A549 (cell line): Measurements from ENCODE around the gene VSTM4. TPM values are rescaled to one million over a fixed set of nuclear protein-coding genes. Genes with fewer than 3 reads are reported as not detected.

Experiments used
- ATAC-seq, 2 experiments: fragments of 200-7000 bp in 1 of 2; fragments of >200 bp in 1 of 2; cut with Nextera tagmentation in 1 of 2; cut with Tn5 transposase in 1 of 2; 3 replicates each; pipeline versions ENCODE4 v1.8.0 to v1.9.1; 2018 to 2020; ENCODE audit warnings: mild to moderate bottlenecking in 1 of 2, moderate library complexity in 1 of 2
- CTCF ChIA-PET: fragments of 300-600 bp; sonication (Branson Sonifier 250); formaldehyde crosslinking; extraction: SDS; loops from one replicate; lab custom pipeline; 2021; ENCODE audit warnings: antibody characterized with exemption, inconsistent platforms; lab: Yijun Ruan, JAX
- POLR2A ChIA-PET: fragments of 350-600 bp; formaldehyde crosslinking; extraction: SDS; loops from one replicate; lab custom pipeline; 2021; ENCODE audit warnings: antibody characterized with exemption, inconsistent platforms; lab: Yijun Ruan, JAX
- DNase-seq, 2 experiments: peaks; one replicate each; pipeline versions ENCODE4 v3.0.0 to v3.0.0-alpha.2; 2011 to 2016; ENCODE audit warnings: low read depth in 1 of 2, low spot score in 1 of 2
- FAIRE-seq: peaks from 2 replicates; lab custom pipeline; 2011; peaks lifted over from hg19 to GRCh38; lab: Jason Lieb, UNC
- H3K27ac ChIP-seq, 2 experiments: fragments of >200 bp; sonication (Bioruptor Twin); formaldehyde crosslinking; 3 replicates each; pipeline ENCODE4 v1.5.1; 2016 to 2017
- H3K4me1 ChIP-seq: fragments of >200 bp; sonication (Bioruptor Twin); formaldehyde crosslinking; 3 replicates; pipeline ENCODE4 v1.6.1; 2016
- H3K4me2 ChIP-seq: fragments of >200 bp; sonication (Bioruptor Twin); formaldehyde crosslinking; 3 replicates; pipeline ENCODE4 v1.6.1; 2016
- H3K4me3 ChIP-seq: fragments of >200 bp; sonication (Bioruptor Twin); formaldehyde crosslinking; 3 replicates; pipeline ENCODE4 v1.5.1; 2016
- H3K9me3 ChIP-seq: fragments of >200 bp; sonication (Bioruptor Twin); formaldehyde crosslinking; 3 replicates; pipeline ENCODE4 v1.6.1; 2016
- CHD4 ChIP-seq: fragments of 200-600 bp; sonication (generic); IDR thresholded peaks from 2 replicates; pipeline ENCODE4 v1.6.1; 2016; ENCODE audit warnings: antibody characterized with exemption, mild to moderate bottlenecking, borderline replicate concordance
- EHF ChIP-seq: fragments of 250-450 bp; sonication (Bioruptor Pico); IDR thresholded peaks from 2 replicates; pipeline ENCODE4 v1.5.0; 2020; ENCODE audit warnings: mild to moderate bottlenecking
- JUNB ChIP-seq: fragments of >200 bp; sonication (Bioruptor Twin); formaldehyde crosslinking; IDR thresholded peaks from 2 replicates; pipeline ENCODE4 v1.6.1; 2016
- MYC ChIP-seq: IDR thresholded peaks from 2 replicates; pipeline ENCODE4 v1.6.1; 2012; ENCODE audit warnings: mild to moderate bottlenecking, inconsistent platforms, low read length, improper control_type of control experiment, borderline replicate concordance
- NFE2L2 ChIP-seq: fragments of 150-350 bp; conservative IDR thresholded peaks from 2 replicates; pipeline ENCODE4 v1.6.1; 2014; ENCODE audit warnings: low read length
- NR3C1 ChIP-seq: fragments of >200 bp; sonication (Bioruptor Twin); formaldehyde crosslinking; IDR thresholded peaks from 3 replicates; pipeline ENCODE4 v1.6.1; 2017
- POLR2AphosphoS2 ChIP-seq: conservative IDR thresholded peaks from 2 replicates; pipeline ENCODE4 v1.6.1; 2012; ENCODE audit warnings: low read length, improper control_type of control experiment, inconsistent platforms
- RNF2 ChIP-seq: fragments of 200-600 bp; sonication (generic); IDR thresholded peaks from 2 replicates; pipeline ENCODE4 v1.6.1; 2016; ENCODE audit warnings: low read depth, mild to moderate bottlenecking, antibody characterized with exemption, moderate library complexity, borderline replicate concordance
- SMC3 ChIP-seq: fragments of >200 bp; sonication (Bioruptor Twin); formaldehyde crosslinking; IDR thresholded peaks from 3 replicates; pipeline ENCODE4 v1.6.1; 2018; ENCODE audit warnings: inconsistent platforms
- SREBF2 ChIP-seq: fragments of 450-650 bp; IDR thresholded peaks from 2 replicates; pipeline ENCODE4 v1.6.1; 2014; ENCODE audit warnings: mild to moderate bottlenecking, moderate library complexity
- ZNF302 ChIP-seq: fragments of 250-450 bp; sonication (Bioruptor Pico); IDR thresholded peaks from 2 replicates; pipeline ENCODE4 v1.9.0; 2021; ENCODE audit warnings: inconsistent platforms, mild to moderate bottlenecking, moderate library complexity
- WGBS: methylation state at CpG from one replicate; pipeline ENCODE4 v1.1.6; 2017; ENCODE audit errors: missing lambda C conversion rate; 5-methylcytosine and 5-hydroxymethylcytosine counted together
- polyA plus RNA-seq, 4 experiments: library from polyadenylated mRNA; depleted of rRNA in 3 of 4; stranded (reverse); fragments of >200 nt; fragmentation: RNase III in 1 of 4; extraction: RNeasy Plus Mini Kit Qiagen cat#74134 plus additional on column Dnase treatment in 1 of 4; gene quantifications; 2 replicates in 3 of 4; 3 replicates in 1 of 4; pipeline ENCODE4 v1.2.3, GENCODE V29; 2011 to 2017
- TF ChIP-seq, protein P1 (sequence below): fragments of 250-450 bp; sonication (Bioruptor Pico); IDR thresholded peaks from 2 replicates; pipeline ENCODE4 v1.5.0; 2021; ENCODE audit warnings: mild to moderate bottlenecking, moderate library complexity, borderline replicate concordance
- TF ChIP-seq, protein P2 (sequence below): fragments of >200 bp; sonication (Bioruptor Twin); formaldehyde crosslinking; IDR thresholded peaks from 3 replicates; pipeline ENCODE4 v1.6.1; 2016

VSTM4 gene
- polyA plus RNA-seq, 2 of the 4 experiments (the other 2 are of a cell fraction): 0.18 to 0.53 TPM

DNA sequence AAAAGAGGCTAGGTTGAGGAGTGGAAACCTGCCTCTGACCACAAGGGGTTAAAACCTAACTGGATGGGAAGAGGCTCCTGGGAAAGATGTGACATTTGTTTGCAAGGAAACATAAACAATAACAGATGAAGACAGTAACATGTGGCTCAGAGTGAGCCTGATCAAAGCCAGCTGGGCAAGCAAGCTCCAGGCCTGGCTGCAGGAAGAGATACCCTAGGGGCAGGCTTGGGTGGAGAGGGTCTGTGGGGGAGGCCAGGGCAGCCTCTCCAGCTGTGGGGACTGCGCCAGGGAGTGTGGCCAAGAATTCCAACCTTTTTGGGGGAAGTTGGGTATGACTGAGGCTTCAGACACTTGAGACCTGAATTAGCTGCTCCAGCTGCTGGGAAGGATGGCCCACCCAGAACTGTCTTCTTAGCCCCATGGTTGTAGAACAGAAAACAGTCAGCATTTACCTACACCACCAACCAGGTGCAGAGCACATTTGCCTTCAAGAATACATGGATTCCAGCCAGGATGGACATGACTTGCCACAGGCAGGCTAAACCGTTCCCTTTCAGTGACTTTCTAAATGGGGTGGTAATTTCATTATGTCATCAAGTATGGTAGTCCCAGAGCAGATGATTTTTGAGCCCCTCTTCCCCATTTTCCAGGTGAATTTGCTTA lies 28.9 kb upstream of the VSTM4 start:
- no peak for ATAC-seq
- no peak for FAIRE-seq
- Histone ChIP-seq H3K27ac (no peak overlapping the region), H3K4me3 (no peak overlapping the region), H3K4me1 (peaks cover 16% of the 10 kb centered on the region), H3K4me2 (no peak overlapping the region), H3K9me3 (no peaks in the 10 kb centered on the region; the same call in 2 of the 3 replicates)
- CTCF ChIA-PET: no interaction called here
- TF ChIP-seq RNF2 (no peak), NR3C1 (no peak), CHD4 (no peak)
- POLR2A ChIA-PET: no interaction called here
- DNase-seq: no peak
- WGBS: 29% methylated on average over 2 of the region's 2 CpGs

DNA sequence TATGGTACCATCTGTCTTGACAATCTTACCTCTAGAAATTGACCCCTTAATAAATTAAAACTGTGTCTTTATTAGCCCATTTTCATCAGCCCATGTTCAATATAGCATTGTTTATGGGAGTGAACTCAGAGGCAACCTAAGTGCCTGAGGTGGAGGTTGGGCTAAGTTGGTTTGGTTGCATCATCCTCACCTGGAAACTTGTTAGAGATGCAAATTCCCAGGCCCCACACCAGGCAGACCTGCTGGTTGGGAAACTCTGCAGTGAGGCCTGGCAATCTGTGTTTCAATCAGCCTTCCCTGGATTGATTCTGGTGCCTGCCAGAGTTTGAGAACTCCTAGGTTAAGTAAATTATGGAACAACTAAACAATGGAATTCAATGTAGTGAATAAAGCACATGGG lies 27.9 kb upstream of the VSTM4 start:
- FAIRE-seq (no peak), ATAC-seq (no peak)
- no peaks in the 10 kb centered on the region; the same call in 2 of the 3 replicates for H3K9me3 ChIP-seq
- no peak for TF ChIP-seq NR3C1
- TF ChIP-seq, all 56 proteins: peak for 0
- no peak for DNase-seq
- H3K4me1 ChIP-seq: peaks cover 18% of the 10 kb centered on the region
- ChIA-PET POLR2A (no interaction called here), CTCF (no interaction called here)
- H3K4me3 ChIP-seq: no peak overlapping the region
- H3K27ac ChIP-seq: no peak overlapping the region
- H3K4me2 ChIP-seq: no peak overlapping the region

DNA sequence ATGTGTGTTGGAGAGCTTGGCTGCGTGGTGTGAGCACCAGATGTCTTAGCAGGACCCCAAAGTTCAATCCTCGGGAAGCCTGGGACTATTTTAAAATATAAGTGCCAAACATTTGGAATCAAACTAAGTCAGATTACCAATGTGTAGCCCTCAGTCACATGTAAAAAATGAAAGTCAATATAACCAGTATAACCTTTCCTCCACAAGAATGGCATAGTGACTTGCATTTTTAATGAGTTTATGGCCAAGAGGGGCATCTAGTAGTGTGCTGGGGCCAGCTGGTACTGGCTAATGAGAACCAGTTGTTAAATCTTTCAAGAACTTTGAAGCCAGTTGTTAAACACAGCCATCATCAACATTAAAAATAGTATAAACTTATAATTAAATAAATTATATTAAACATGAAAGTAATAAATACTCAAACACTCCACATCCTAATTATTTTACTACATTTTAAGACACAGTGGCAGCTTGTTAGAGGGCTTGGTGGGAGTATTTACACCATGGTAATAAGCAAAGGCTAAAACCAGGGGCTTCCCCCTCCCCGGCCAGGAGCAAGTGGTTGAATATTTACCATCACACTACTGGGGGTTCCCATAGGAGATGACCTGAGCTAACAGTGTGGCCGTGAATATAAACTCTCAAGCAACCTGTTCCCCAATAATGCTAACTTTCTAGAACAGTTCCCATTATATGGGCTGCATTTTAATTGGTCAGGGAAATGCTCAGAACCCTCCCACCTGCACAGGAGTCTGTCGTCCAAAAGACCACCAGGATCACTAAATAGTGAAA lies 26.4 kb upstream of the VSTM4 start:
- WGBS: 43% methylated on average over 5 of the region's 5 CpGs
- no peak overlapping the region for H3K4me2 ChIP-seq
- ATAC-seq (no peak), DNase-seq (no peak), FAIRE-seq (no peak)
- no peak overlapping the region for H3K4me3 ChIP-seq
- POLR2A ChIA-PET: no interaction called here
- no peak overlapping the region for H3K27ac ChIP-seq
- 0 out of 2 replicates have a peak, but pooled peaks have one; percentile 10 for TF ChIP-seq NFE2L2
- TF ChIP-seq, protein P1, sequence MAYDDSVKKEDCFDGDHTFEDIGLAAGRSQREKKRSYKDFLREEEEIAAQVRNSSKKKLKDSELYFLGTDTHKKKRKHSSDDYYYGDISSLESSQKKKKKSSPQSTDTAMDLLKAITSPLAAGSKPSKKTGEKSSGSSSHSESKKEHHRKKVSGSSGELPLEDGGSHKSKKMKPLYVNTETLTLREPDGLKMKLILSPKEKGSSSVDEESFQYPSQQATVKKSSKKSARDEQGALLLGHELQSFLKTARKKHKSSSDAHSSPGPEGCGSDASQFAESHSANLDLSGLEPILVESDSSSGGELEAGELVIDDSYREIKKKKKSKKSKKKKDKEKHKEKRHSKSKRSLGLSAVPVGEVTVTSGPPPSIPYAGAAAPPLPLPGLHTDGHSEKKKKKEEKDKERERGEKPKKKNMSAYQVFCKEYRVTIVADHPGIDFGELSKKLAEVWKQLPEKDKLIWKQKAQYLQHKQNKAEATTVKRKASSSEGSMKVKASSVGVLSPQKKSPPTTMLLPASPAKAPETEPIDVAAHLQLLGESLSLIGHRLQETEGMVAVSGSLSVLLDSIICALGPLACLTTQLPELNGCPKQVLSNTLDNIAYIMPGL: no peak
- CTCF ChIA-PET: no interaction called here
- H3K9me3 ChIP-seq: no peaks in the 10 kb centered on the region
- peaks cover 18% of the 10 kb centered on the region for H3K4me1 ChIP-seq

DNA sequence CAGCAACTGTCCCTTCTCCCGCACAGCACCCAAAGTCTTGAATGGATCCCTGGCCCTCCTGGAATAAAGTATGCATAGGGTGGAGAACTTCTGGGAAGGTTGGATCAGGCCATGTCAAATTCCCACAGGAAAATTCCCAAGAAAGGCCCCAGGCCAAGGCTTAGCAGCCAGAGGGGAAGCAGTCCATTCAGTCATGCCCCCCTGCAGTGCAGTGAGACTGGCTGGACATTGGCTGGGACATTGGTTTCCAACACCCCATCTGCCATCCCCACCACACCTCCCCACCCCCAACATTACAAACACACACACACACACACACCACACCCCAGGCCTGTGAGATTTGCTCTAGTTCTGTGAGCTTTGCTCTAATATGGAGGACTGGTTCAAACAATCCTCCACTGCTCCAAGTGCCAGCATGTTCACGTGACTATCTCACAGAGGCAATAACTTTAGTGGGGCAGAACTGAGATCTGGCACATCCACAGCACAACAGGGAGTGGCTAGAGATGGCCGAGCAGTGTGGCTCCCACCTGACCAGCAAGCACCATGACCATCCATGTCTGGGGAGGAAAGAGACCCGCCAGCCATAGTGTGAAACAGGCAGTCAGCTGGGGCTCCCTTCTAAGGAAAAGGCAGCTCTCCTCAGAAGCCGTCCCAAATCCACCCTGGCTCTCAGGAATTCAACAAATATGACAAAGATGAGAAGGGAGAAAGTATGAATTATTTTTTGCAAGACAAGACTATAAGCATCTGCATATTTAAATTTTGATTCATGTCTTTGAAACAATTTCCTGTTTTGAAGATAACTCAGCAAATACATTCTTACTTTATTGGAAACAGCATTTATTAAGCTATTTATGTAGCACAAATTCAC lies 25.2 kb upstream of the VSTM4 start:
- H3K9me3 ChIP-seq: no peaks in the 10 kb centered on the region
- ATAC-seq (no peak; a peak in 1 of 6 replicates), DNase-seq (no peak), FAIRE-seq (no peak)
- H3K4me3 ChIP-seq: no peak overlapping the region
- CTCF ChIA-PET: interaction anchor here (0.6 to 1.7 kb wide), 6 partner anchors 12 to 438 kb away, joined by 3 to 5 read pairs (median 3); no protein-coding TSS in a partner anchor
- H3K4me2 ChIP-seq: peak overlapping the region; percentile 46
- H3K4me1 ChIP-seq: peaks cover 18% of the 10 kb centered on the region
- TF ChIP-seq ZNF302 (CRISPR knock-in tag): no peak
- TF ChIP-seq, protein P2, sequence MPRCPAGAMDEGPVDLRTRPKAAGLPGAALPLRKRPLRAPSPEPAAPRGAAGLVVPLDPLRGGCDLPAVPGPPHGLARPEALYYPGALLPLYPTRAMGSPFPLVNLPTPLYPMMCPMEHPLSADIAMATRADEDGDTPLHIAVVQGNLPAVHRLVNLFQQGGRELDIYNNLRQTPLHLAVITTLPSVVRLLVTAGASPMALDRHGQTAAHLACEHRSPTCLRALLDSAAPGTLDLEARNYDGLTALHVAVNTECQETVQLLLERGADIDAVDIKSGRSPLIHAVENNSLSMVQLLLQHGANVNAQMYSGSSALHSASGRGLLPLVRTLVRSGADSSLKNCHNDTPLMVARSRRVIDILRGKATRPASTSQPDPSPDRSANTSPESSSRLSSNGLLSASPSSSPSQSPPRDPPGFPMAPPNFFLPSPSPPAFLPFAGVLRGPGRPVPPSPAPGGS: no peak
- no peak for TF ChIP-seq POLR2AphosphoS2
- TF ChIP-seq JUNB: no peak
- TF ChIP-seq MYC: no peak
- TF ChIP-seq SMC3: no peak
- TF ChIP-seq EHF (CRISPR knock-in tag): no peak
- no peak for TF ChIP-seq SREBF2
- POLR2A ChIA-PET: interaction anchor here (1.1 kb wide), 1 partner anchor 21 kb away, joined by 3 read pairs; no protein-coding TSS in a partner anchor
- WGBS: 68% methylated on average over 4 of the region's 5 CpGs
- H3K27ac ChIP-seq: peak overlapping the region; percentile 59 to 73; a peak in 5 of 6 replicates
